ENCODE data around the gene ROBO1. TPM values are rescaled to one million over a fixed set of nuclear protein-coding genes. Genes with fewer than 3 reads are reported as not detected.

Gene ROBO1
- total RNA-seq, 1 donor from 2014 or later = 73.8 TPM

DNA sequence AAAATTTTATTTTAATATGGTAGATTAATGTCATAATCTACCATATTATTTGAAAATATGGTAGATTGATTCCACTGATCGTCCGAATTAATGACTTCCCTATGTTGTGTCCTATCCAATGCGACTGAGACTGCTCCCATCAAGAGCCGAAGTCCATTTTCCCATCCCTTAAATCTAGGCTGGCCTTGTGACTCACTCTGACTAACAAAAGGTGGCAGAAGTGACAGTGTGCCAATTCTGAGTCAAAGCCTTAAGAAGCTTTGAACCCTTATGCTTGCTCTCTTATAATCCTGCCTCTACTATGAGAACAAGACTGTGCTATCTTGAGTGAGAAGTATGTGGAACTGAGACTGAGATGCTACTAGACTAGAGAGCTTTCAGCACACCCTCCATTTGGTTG is 387.2 kb downstream of the ROBO1 start:
- Mint-ChIP-seq H3K36me3 (ENCODE audit: unreplicated experiment) (no peaks in the 10 kb centered on the region), H3K4me1 (ENCODE audit: unreplicated experiment) (peaks cover 18% of the 10 kb centered on the region), H3K27me3 (ENCODE audit: unreplicated experiment) (no peaks in the 10 kb centered on the region), H3K9me3 (ENCODE audit: unreplicated experiment) (no peaks in the 10 kb centered on the region), H3K27ac (ENCODE audit: unreplicated experiment) (no peak overlapping the region), H3K4me3 (ENCODE audit: unreplicated experiment) (no peak overlapping the region)
- no peak for DNase-seq (ENCODE audit: extremely low spot score, unreplicated experiment)
- TF ChIP-seq, protein P1, sequence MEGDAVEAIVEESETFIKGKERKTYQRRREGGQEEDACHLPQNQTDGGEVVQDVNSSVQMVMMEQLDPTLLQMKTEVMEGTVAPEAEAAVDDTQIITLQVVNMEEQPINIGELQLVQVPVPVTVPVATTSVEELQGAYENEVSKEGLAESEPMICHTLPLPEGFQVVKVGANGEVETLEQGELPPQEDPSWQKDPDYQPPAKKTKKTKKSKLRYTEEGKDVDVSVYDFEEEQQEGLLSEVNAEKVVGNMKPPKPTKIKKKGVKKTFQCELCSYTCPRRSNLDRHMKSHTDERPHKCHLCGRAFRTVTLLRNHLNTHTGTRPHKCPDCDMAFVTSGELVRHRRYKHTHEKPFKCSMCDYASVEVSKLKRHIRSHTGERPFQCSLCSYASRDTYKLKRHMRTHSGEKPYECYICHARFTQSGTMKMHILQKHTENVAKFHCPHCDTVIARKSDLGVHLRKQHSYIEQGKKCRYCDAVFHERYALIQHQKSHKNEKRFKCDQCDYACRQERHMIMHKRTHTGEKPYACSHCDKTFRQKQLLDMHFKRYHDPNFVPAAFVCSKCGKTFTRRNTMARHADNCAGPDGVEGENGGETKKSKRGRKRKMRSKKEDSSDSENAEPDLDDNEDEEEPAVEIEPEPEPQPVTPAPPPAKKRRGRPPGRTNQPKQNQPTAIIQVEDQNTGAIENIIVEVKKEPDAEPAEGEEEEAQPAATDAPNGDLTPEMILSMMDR (IDR thresholded peaks at IDR 0.05) = no peak

DNA sequence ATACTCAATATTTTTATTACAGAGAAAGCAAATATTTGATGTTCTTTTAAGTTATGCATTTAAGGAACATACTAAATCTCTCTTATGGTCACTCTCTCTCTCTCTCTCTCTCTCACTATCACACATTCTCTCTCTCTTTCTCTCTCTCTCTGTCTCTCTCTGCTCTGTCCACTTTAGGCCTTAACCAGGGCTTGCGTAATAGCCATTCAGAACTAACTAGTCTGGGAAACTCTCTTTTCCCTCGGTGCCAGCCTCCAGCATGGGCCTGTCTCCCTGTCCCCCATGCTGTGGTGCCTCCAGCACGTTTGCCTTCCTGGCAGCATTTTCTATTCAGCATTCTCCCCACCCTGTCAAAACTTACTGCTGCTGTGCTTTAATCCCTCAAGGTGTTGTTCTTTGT is 389.7 kb downstream of the ROBO1 start:
- no peak for DNase-seq (ENCODE audit: extremely low spot score, unreplicated experiment)
- no peaks in the 10 kb centered on the region for H3K27me3 Mint-ChIP-seq (ENCODE audit: unreplicated experiment)
- H3K4me1 Mint-ChIP-seq (ENCODE audit: unreplicated experiment) = peaks cover 7% of the 10 kb centered on the region
- H3K9me3 Mint-ChIP-seq (ENCODE audit: unreplicated experiment) = no peaks in the 10 kb centered on the region
- TF ChIP-seq, protein P1 (IDR thresholded peaks at IDR 0.05) = no peak
- no peak overlapping the region for H3K4me3 Mint-ChIP-seq (ENCODE audit: unreplicated experiment)
- no peaks in the 10 kb centered on the region for H3K36me3 Mint-ChIP-seq (ENCODE audit: unreplicated experiment)
- H3K27ac Mint-ChIP-seq (ENCODE audit: unreplicated experiment) = no peak overlapping the region

DNA sequence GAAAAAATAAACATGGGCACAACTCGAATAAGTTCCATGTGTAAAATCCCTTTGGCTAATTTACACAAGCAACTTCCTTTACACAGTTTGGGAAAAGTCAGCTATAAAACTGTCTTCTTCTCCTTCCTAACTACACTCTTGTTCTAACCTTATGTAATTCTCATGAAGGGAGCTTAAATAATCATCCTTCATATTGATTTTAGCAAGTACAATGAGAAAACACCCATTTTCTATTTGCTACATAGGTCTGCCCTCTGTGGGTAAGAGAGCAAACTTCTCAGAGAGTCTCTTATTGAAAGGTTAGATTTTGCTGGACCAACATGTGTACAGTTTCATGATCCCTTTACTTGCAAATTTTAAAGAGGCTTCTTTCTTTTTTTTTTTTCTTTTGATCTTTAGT is 398.5 kb downstream of the ROBO1 start:
- TF ChIP-seq, protein P1 (IDR thresholded peaks at IDR 0.05) = peak; percentile 56
- H3K36me3 Mint-ChIP-seq (ENCODE audit: unreplicated experiment) = no peaks in the 10 kb centered on the region
- H3K27ac Mint-ChIP-seq (ENCODE audit: unreplicated experiment) = no peak overlapping the region
- no peaks in the 10 kb centered on the region for H3K27me3 Mint-ChIP-seq (ENCODE audit: unreplicated experiment)
- H3K4me3 Mint-ChIP-seq (ENCODE audit: unreplicated experiment) = no peak overlapping the region
- no peak for DNase-seq (ENCODE audit: extremely low spot score, unreplicated experiment)
- H3K4me1 Mint-ChIP-seq (ENCODE audit: unreplicated experiment) = peaks cover 31% of the 10 kb centered on the region
- H3K9me3 Mint-ChIP-seq (ENCODE audit: unreplicated experiment) = no peaks in the 10 kb centered on the region

DNA sequence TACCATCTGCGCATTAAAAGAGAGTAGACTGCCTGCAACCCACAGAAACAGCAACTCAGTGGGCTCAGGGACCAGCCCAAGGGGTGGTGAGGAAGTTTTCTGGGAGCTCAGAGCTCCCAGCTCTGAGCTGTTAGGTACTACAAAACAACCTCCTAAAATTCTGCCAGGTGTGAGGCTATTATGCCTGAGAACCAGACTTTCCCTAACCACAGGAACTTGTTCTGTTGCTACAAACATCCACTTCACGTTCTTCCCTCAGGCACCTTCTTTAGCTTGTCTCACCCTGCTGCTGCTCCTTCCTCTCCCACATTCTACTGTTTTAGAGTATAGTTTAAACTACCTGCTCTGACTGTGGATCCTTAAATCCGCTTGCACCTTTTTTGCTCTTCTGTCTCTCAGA is 399.4 kb downstream of the ROBO1 start:
- Mint-ChIP-seq H3K4me1 (ENCODE audit: unreplicated experiment) (peaks cover 31% of the 10 kb centered on the region), H3K4me3 (ENCODE audit: unreplicated experiment) (no peak overlapping the region), H3K27ac (ENCODE audit: unreplicated experiment) (no peak overlapping the region), H3K9me3 (ENCODE audit: unreplicated experiment) (no peaks in the 10 kb centered on the region), H3K27me3 (ENCODE audit: unreplicated experiment) (no peaks in the 10 kb centered on the region), H3K36me3 (ENCODE audit: unreplicated experiment) (no peaks in the 10 kb centered on the region)
- TF ChIP-seq, protein P1 (IDR thresholded peaks at IDR 0.05) = no peak
- DNase-seq (ENCODE audit: extremely low spot score, unreplicated experiment) = no peak

DNA sequence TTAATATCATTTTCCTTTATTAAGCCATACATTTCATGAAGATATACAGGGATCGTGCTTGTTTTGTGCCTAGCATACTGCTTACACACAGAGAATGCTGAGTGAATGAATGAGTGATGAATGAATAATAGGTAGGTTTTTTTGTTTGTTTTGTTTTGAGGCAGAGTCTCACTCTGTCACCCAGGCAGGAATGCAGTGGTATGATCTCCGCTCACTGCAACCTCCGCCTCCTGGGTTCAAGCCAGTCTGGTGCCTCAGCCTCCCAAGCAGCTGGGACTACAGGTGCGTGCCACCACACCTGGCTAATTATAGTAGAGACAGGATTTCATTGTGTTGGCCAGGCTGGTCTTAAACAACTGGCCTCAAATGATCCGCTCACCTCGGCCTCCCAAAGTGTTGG is 400.0 kb downstream of the ROBO1 start:
- H3K27ac Mint-ChIP-seq (ENCODE audit: unreplicated experiment) = peak overlapping the region; percentile 9
- peaks cover 31% of the 10 kb centered on the region for H3K4me1 Mint-ChIP-seq (ENCODE audit: unreplicated experiment)
- no peaks in the 10 kb centered on the region for H3K36me3 Mint-ChIP-seq (ENCODE audit: unreplicated experiment)
- H3K4me3 Mint-ChIP-seq (ENCODE audit: unreplicated experiment) = no peak overlapping the region
- DNase-seq (ENCODE audit: extremely low spot score, unreplicated experiment) = no peak
- no peaks in the 10 kb centered on the region for H3K27me3 Mint-ChIP-seq (ENCODE audit: unreplicated experiment)
- H3K9me3 Mint-ChIP-seq (ENCODE audit: unreplicated experiment) = no peaks in the 10 kb centered on the region
- TF ChIP-seq, protein P1 (IDR thresholded peaks at IDR 0.05) = no peak

All from osteocyte (in vitro differentiated cells).